ENCODE measurements around the gene UHRF1. TPM values are rescaled to one million over a fixed set of nuclear protein-coding genes. Genes with fewer than 3 reads are reported as not detected.

UHRF1 gene
- total RNA-seq, 2 experiments from 2014 or later, result 86.5 to 88.3 TPM

DNA sequence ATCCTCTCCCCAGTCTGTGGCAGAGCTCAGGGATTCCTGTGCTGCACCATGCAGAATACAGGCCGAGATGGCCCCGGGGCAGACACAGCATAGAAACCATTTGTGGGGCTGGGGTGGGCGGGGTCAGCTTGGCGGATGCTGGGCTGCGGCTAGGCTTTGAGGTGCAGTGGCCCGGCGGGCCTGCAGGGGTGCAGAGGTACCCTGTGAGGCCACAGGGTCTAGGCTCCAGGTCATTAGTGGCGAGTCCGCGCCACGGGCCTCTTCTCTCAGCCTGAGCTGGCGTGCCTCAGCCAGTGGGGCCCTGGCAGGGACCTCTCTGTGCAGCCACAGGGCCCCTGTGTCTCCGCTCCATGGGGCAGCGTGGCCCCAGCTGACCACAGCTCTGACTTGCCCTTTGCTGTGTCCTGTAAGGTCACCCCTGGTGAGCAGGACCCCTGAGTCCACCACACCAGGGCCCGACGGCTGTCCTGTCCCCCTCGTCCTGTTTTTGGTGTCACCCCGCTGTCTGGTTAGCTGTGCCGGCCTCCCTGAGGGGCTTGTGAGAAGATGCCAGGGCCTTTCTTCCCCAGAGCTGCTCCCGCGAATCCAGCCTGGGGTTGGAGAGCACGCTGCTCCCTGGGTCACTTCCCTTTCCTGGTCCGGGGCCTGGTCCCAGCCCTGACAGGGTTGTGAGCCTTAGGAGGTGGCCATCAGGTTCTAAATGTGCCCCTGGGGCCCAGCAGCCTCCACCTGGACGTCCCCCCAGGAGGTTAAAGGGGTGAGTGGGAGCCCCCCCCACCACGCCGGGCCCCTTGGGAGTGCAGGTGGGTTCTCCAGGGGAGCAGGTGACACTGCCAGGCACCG is 71.8 kb downstream of the UHRF1 start:
- Mint-ChIP-seq H3K4me1 (peaks cover 3% of the 10 kb centered on the region), H3K4me3 (no peak overlapping the region), H3K9me3 (no peaks in the 10 kb centered on the region), H3K36me3 (ENCODE audit: low read depth) (peaks cover 10% of the 10 kb centered on the region), H3K27ac (no peak overlapping the region), H3K27me3 (no peaks in the 10 kb centered on the region)
- no peak for DNase-seq
- POLR2A ChIA-PET, result interaction anchor here (1.0 kb wide), 1 partner anchor 11 kb away, joined by 3 read pairs; no protein-coding TSS in a partner anchor
- CTCF ChIA-PET, result no interaction called here

DNA sequence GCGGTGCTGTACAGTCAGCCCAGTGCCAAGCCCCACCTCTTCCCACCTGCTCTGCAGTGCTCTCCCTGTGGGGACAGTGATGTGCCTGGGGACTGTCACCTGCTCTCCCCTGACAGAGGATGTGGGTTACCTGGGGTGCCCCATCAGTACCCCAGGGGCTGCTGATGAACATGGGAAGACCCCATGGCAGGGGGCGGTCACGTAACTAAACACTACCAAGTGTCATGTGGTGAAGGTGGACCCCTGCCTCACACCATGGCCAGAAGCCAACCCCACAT is 72.3 kb downstream of the UHRF1 start:
- Mint-ChIP-seq H3K4me1 (peaks cover 3% of the 10 kb centered on the region), H3K4me3 (no peak overlapping the region), H3K27ac (no peak overlapping the region), H3K9me3 (no peaks in the 10 kb centered on the region), H3K27me3 (no peaks in the 10 kb centered on the region), H3K36me3 (ENCODE audit: low read depth) (peaks cover 10% of the 10 kb centered on the region)
- no peak for DNase-seq
- ChIA-PET POLR2A (no interaction called here), CTCF (no interaction called here)

DNA sequence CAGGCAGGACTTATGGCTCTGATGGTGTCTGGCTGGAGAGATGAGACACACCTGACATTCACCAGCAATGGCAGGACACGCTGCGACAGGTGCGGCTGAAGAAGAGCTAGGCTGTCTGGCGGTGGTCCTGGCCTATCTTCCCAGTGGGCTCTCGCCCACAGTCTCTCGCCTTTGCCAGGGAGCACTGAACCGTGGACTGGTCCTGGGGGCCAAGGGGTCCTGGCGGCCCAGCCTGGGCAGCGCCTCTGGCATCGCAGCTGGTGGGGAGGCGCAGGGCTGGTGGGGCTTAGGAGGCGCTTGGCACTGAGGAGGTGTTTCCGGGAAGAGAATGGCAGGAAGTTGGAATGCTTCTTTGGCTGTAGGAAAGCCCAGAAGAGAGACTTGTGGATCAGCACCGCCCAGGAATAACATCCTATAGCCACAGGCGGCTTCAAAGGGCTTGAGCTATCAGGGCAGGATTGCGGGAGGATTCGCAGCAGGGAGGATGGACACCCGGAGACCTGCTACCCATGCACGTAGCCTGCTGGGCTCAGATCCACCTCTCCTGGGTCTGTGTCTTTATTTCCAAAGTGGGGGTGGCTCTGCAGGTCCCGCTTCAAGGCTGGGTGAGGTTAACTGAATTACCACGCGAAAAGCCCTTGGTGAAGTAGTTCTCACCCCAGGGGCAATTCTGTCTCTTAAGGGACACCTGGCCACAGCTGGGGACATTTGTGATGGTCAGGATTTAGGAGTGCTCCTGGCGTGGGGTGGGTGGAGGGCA is 74.2 kb downstream of the UHRF1 start:
- H3K4me1 Mint-ChIP-seq, result peaks cover 3% of the 10 kb centered on the region
- no peaks in the 10 kb centered on the region for H3K36me3 Mint-ChIP-seq (ENCODE audit: low read depth)
- CTCF ChIA-PET, result no interaction called here
- no peaks in the 10 kb centered on the region for H3K9me3 Mint-ChIP-seq
- H3K4me3 Mint-ChIP-seq, result no peak overlapping the region
- no peak for DNase-seq
- no peaks in the 10 kb centered on the region for H3K27me3 Mint-ChIP-seq
- no peak overlapping the region for H3K27ac Mint-ChIP-seq
- POLR2A ChIA-PET, result no interaction called here

DNA sequence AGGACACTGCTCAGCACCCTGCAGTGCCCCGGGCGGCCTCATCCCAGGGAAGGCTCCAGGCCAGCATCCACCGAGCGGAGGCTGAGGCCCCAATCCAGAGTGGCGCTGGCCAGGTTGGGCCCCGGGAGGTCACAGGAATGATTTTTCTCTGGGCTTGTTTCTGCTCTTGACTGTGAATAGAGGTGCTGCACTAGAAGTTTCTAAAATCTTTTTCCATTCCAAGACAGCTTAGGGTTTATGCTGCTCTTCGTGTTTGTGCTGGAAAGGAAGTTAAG is 74.7 kb downstream of the UHRF1 start:
- Mint-ChIP-seq H3K27ac (no peak overlapping the region), H3K36me3 (ENCODE audit: low read depth) (no peaks in the 10 kb centered on the region), H3K4me3 (no peak overlapping the region), H3K27me3 (no peaks in the 10 kb centered on the region), H3K4me1 (peaks cover 3% of the 10 kb centered on the region), H3K9me3 (no peaks in the 10 kb centered on the region)
- no peak for DNase-seq
- ChIA-PET POLR2A (no interaction called here), CTCF (no interaction called here)

DNA sequence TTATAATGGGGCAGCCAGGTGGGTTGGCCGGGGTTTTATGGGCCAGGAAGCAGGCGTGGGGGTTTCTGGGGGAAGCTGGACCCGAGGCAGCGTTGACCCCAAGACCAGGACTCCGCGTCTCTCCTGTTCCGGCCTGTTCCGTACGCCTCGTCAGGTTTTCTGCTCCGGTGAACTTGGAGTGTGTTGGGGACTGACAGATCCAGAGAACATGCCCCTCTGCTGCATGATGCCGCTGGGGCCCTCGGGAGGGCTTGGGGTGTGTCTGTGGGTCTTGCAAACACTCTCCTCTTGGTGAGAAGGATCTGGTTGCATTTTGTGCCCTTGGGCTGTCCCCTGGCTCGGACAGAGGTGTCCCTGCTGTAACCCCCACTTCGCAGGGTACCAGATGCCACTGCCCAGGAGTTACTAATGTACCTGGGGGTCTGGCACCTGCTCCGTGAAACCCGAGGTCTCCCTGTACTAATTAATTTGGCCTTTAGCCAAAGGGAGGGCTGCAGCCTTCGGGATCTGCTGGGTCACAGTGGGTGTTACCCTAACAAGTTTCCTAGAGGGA is 75.2 kb downstream of the UHRF1 start:
- no peak overlapping the region for H3K27ac Mint-ChIP-seq
- H3K27me3 Mint-ChIP-seq, result no peaks in the 10 kb centered on the region
- no peaks in the 10 kb centered on the region for H3K9me3 Mint-ChIP-seq
- no peaks in the 10 kb centered on the region for H3K4me1 Mint-ChIP-seq
- H3K4me3 Mint-ChIP-seq, result no peak overlapping the region
- CTCF ChIA-PET, result no interaction called here
- POLR2A ChIA-PET, result no interaction called here
- no peaks in the 10 kb centered on the region for H3K36me3 Mint-ChIP-seq (ENCODE audit: low read depth)
- DNase-seq, result no peak

DNA sequence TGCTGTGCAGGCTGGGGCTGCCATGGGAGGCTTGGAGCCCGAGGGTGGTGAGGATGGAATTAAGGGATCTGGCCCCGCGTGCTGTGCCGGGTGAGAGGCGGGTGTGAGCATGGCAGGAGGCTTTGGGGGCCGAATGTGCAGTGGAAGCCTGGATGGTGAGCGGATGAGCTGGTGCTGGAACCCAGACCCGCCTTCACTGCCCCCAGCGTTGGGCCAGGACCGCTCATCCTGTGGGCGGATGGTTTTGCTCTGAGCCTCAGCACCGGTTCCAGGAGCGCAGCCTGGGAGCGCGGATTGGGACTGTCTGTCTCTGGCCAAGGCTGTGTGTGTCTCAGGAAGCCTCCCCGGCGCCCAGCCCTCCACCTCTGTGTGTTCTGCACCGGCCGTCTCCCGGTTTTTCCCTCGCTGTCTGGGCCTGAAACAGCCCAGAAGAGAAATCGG is 76.3 kb downstream of the UHRF1 start:
- no peaks in the 10 kb centered on the region for H3K36me3 Mint-ChIP-seq (ENCODE audit: low read depth)
- no peak overlapping the region for H3K27ac Mint-ChIP-seq
- ChIA-PET POLR2A (no interaction called here), CTCF (no interaction called here)
- no peaks in the 10 kb centered on the region for H3K9me3 Mint-ChIP-seq
- no peak overlapping the region for H3K4me3 Mint-ChIP-seq
- H3K27me3 Mint-ChIP-seq, result no peaks in the 10 kb centered on the region
- no peaks in the 10 kb centered on the region for H3K4me1 Mint-ChIP-seq
- DNase-seq, result no peak

DNA sequence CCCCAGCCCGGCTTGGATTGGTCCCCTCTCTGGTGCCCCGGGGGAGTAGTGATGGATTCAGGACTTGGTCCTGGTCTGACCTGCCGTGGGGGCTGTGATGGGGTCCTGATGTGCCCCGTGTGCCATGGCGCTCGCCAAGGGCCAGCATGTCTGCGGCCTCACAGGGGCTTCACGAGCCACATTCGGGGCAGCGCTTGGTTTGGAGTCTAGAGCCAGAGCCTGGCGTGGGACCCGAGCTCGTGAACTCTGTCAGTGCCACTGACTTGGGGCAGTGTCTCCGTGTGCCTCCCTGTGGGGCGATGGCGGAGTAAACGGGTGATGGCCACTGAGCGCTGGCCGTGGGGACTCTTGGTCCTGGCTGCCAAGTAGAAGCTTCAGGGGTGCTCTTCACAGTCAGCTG is 76.8 kb downstream of the UHRF1 start:
- Mint-ChIP-seq H3K27me3 (no peaks in the 10 kb centered on the region), H3K9me3 (no peaks in the 10 kb centered on the region), H3K4me1 (no peaks in the 10 kb centered on the region), H3K36me3 (ENCODE audit: low read depth) (no peaks in the 10 kb centered on the region), H3K27ac (no peak overlapping the region), H3K4me3 (no peak overlapping the region)
- ChIA-PET CTCF (no interaction called here), POLR2A (no interaction called here)
- no peak for DNase-seq

DNA sequence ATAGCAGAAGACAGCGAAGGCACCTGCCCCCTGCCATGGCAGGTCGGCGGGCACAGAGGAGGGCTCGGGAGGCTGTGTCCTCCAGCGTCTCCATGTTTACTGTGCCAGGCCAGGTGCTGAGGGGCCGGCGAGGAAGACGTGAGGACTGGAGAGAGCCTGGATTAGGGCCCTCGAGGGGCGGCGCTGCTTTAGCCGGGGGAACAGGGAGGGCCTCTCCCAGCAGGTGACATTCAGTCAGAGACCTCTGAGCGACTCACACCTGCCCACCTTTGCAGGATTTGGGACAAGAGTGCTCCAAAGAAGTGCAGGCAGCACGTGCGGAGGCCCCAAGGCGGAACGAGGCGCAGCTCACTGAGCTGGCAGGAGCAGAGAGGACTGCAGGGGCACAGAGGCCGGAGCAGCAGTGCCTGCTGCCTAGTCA is 77.2 kb downstream of the UHRF1 start:
- H3K9me3 Mint-ChIP-seq, result no peaks in the 10 kb centered on the region
- H3K4me1 Mint-ChIP-seq, result no peaks in the 10 kb centered on the region
- H3K27me3 Mint-ChIP-seq, result no peaks in the 10 kb centered on the region
- ChIA-PET CTCF (no interaction called here), POLR2A (no interaction called here)
- peaks cover 2% of the 10 kb centered on the region for H3K36me3 Mint-ChIP-seq (ENCODE audit: low read depth)
- no peak for DNase-seq
- H3K27ac Mint-ChIP-seq, result no peak overlapping the region
- H3K4me3 Mint-ChIP-seq, result no peak overlapping the region

DNA sequence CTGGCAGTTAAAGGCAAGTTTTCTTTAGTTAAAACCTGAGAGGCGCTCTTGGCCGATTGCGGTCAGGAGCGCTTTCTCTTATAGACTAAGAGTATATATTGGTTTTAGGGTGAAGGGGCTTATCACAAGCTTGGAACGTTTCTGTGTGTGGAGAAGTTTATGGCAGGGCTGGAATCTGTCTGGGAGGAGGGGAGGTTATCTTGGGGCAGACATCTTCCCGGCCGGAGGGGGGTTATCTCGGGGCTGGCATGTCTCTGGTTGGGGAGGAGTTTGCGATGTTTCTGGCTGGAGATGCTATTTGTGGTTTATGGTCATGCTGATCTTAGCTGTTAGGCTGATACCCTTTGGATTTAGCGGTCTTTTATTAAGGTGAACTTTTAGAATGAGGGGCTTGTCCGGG is 78.0 kb downstream of the UHRF1 start:
- no peak overlapping the region for H3K4me3 Mint-ChIP-seq
- ChIA-PET POLR2A (no interaction called here), CTCF (no interaction called here)
- no peaks in the 10 kb centered on the region for H3K27me3 Mint-ChIP-seq
- H3K9me3 Mint-ChIP-seq, result no peaks in the 10 kb centered on the region
- peaks cover 7% of the 10 kb centered on the region for H3K36me3 Mint-ChIP-seq (ENCODE audit: low read depth)
- no peak overlapping the region for H3K27ac Mint-ChIP-seq
- no peaks in the 10 kb centered on the region for H3K4me1 Mint-ChIP-seq
- DNase-seq, result no peak

DNA sequence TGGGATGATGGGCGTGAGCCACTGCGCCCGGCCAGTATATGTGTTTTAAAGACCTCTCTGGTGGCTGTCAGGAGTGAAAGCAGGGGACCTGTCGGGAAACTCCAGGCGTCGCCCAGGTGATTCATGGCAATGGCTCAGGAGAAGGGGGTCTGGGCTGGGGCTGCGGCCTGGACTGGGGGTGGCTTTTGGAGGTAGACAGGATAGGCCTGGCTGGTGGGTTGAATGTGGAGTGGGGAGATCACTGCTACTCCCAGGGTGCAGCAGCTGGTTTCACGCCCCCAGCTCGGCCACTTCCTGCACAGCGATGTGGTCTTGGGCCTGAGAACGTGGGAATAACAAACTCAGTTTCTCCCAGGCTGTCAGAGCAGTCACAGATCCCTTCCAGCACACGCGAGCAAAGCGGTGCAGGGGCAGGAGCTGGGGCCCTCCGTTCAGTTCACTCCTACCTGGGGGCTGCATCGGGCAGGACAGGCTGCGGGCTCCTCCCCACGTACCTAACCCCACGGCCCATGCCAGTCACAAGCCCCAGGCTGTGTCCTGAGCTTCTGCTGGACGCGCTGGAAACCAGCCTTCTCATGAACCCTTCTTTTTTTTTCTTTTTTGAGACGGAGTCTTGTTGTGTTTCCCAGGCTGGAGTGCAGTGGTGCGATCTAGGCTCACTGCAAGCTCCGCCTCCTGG is 78.5 kb downstream of the UHRF1 start:
- Mint-ChIP-seq H3K27ac (no peak overlapping the region), H3K4me1 (no peaks in the 10 kb centered on the region), H3K4me3 (no peak overlapping the region), H3K36me3 (ENCODE audit: low read depth) (peaks cover 10% of the 10 kb centered on the region), H3K9me3 (no peaks in the 10 kb centered on the region), H3K27me3 (no peaks in the 10 kb centered on the region)
- CTCF ChIA-PET, result no interaction called here
- no peak for DNase-seq
- POLR2A ChIA-PET, result no interaction called here

DNA sequence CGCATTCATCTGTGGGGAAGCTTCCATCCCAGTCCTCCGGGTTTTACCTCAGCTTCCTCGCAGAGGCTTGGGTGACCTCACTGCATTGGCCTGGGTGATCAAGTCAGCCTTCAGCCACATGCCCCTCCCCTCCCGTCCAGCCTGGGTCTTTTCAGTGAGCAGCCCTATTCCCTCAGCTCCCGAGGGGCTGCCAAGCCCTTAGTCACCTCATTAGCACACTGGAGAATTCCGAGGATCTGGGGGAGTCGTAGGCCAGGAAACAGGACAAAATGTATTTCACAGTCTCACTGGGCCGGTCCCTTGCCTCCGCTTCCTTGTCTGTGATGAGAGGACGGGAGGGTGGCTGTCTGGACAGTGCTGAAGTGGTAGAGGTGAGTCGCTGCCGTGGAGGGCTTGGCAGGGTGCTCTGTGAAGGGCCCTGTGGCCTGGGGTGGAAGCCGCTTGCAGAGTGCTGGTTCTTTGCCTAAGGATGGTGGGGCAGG is 79.5 kb downstream of the UHRF1 start:
- no peaks in the 10 kb centered on the region for H3K4me1 Mint-ChIP-seq
- H3K27me3 Mint-ChIP-seq, result no peaks in the 10 kb centered on the region
- no peaks in the 10 kb centered on the region for H3K9me3 Mint-ChIP-seq
- ChIA-PET CTCF (no interaction called here), POLR2A (no interaction called here)
- no peak overlapping the region for H3K27ac Mint-ChIP-seq
- H3K4me3 Mint-ChIP-seq, result no peak overlapping the region
- no peak for DNase-seq
- H3K36me3 Mint-ChIP-seq (ENCODE audit: low read depth), result peaks cover 12% of the 10 kb centered on the region

DNA sequence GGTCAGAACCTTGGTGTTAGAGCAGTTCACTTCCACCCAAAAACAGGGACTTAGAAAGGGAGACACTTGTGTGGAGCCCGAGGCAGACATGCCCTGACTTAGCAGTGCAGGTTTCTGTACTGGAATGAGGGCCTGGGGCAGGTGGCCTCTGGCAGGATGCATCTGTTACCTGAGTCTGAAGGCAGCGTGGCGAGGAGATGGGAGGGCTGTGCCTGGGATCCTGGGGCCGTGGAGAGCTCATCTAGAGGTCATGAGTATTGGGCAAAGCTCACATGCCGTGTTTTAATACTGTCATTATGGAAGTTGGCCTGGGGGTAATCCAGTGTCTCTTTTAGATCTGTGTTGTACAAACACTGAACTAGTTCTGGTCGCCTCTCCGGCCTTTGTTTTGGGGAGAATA is 81.0 kb downstream of the UHRF1 start:
- DNase-seq, result no peak
- no peaks in the 10 kb centered on the region for H3K9me3 Mint-ChIP-seq
- ChIA-PET CTCF (no interaction called here), POLR2A (no interaction called here)
- no peak overlapping the region for H3K27ac Mint-ChIP-seq
- H3K36me3 Mint-ChIP-seq (ENCODE audit: low read depth), result peaks cover 12% of the 10 kb centered on the region
- H3K4me1 Mint-ChIP-seq, result no peaks in the 10 kb centered on the region
- H3K4me3 Mint-ChIP-seq, result no peak overlapping the region
- no peaks in the 10 kb centered on the region for H3K27me3 Mint-ChIP-seq

DNA sequence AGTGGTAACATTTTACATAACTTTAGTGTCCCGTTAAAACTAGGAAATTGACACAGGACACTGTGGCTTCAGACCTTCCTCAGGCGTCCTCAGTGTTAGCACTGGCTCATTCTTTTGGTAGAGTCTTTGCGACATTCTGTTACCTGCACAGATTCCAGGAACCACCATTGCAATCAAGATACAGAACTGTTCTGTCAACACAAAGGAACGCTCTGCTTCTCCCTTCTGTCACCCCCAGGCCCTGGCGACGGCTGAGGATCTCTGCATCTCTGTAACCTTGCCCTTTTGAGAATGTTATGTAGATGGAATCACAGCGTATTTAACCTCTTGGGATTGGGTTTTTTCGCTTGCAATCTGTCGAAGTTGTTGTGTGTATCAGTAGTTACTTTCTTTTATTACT is 82.2 kb downstream of the UHRF1 start:
- no peak overlapping the region for H3K27ac Mint-ChIP-seq
- CTCF ChIA-PET, result no interaction called here
- peaks cover 12% of the 10 kb centered on the region for H3K36me3 Mint-ChIP-seq (ENCODE audit: low read depth)
- DNase-seq, result no peak
- POLR2A ChIA-PET, result no interaction called here
- no peaks in the 10 kb centered on the region for H3K9me3 Mint-ChIP-seq
- no peak overlapping the region for H3K4me3 Mint-ChIP-seq
- H3K27me3 Mint-ChIP-seq, result no peaks in the 10 kb centered on the region
- H3K4me1 Mint-ChIP-seq, result no peaks in the 10 kb centered on the region
